Measurements from ENCODE around the gene RABGAP1. TPM values are rescaled to one million over a fixed set of nuclear protein-coding genes. Genes with fewer than 3 reads are reported as not detected.

Gene RABGAP1
- total RNA-seq, 3 donors from 2014 or later = 54.5 to 130 (median 55.9) TPM

DNA sequence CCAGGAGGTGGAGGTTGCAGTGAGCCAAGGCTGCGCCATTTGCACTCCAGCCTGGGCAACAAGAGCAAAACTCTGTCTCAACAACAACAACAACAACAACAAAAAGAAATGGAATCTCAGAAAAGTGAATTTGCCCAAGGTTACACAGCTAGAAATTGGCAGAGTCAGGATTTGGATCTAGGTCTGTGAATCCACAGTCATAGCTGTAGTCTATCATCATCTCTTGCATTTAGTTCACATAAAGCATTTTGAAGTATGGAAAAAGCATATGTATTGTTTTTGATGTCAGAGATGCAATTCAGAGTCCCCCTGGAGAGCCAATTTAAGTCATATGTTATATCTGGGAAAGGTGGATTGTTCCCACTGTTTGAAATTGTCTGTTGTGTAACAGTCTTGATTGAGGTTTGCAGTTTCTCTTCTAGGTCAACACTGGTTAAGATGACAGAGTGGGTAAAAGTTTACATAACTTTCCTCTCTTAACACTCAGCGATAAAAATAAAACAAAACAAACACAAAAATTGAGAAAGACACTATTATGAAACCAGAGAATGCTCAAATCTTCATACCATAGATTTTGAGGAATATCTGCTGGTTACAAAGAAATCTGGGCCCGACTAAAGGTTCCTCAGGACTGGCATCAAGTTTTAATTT lies 71.2 kb downstream of the RABGAP1 start:
- Histone ChIP-seq H3K36me3 (ENCODE audit: low read depth) (no peaks in the 10 kb centered on the region), H3K9me3 (no peaks in the 10 kb centered on the region), H3K4me3 (no peak overlapping the region), H3K4me1 (ENCODE audit: low read depth) (no peaks in the 10 kb centered on the region)
- TF ChIP-seq CTCF (IDR thresholded peaks at IDR 0.05) = no peak
- intact Hi-C loops (cut with DNase I, micrococcal nuclease) = no loop called here
- DNase-seq = no peak
- no peak for ATAC-seq

DNA sequence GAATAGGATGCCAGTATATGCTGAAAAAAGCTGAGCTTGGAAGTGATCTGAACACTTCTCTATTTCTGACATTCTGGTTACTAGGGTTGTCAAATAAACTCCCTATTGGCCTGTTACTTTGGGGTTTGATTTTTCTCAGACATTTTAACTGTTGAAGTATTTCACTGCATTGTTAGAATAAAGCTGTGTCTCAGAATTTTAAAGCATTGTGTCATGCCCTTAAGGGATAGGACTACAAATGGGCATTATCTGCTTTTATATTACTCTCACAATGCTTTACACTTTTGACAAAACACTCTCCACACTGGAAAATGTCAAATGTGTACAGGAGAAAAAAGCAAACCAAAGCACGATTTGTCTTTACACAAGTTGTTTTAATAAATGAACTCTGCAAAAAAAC lies 75.8 kb downstream of the RABGAP1 start:
- no peak for ATAC-seq
- no peaks in the 10 kb centered on the region for H3K4me1 ChIP-seq (ENCODE audit: low read depth)
- no peak overlapping the region for H3K4me3 ChIP-seq
- TF ChIP-seq CTCF (IDR thresholded peaks at IDR 0.05) = no peak
- no peaks in the 10 kb centered on the region for H3K36me3 ChIP-seq (ENCODE audit: low read depth)
- H3K9me3 ChIP-seq = no peaks in the 10 kb centered on the region
- DNase-seq = no peak
- intact Hi-C loops (cut with DNase I, micrococcal nuclease) = no loop called here

- ATAC-seq (no peak), DNase-seq (no peak)
- Histone ChIP-seq H3K9me3 (no peaks in the 10 kb centered on the region), H3K4me3 (no peak overlapping the region), H3K4me1 (ENCODE audit: low read depth) (no peaks in the 10 kb centered on the region), H3K36me3 (ENCODE audit: low read depth) (no peaks in the 10 kb centered on the region)
- no peak for TF ChIP-seq CTCF (IDR thresholded peaks at IDR 0.05)
- intact Hi-C loops (cut with DNase I, micrococcal nuclease) = no loop called here
Measured at GRCh38 chr9:123020796-123021195, 80.0 kb downstream of the RABGAP1 start.

DNA sequence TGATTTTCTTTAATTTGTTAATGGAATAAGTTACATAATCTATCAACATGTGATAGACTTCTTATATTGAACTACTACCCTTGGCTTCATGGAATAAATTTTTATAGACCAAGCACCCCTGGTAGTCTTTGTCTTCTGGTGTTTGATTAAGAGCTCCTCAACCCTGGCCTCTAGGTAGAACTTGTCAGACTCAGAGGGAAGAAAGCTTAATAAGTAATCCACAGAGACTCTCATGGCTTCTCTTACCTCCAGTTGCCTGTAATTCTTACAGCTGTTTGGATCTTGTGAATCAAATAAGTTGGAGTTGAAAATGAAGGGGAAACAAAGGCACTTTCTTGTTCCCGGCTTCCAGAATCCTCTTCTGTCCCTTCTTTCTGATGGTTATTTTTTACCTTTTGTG lies 85.6 kb downstream of the RABGAP1 start:
- no peak for TF ChIP-seq CTCF (IDR thresholded peaks at IDR 0.05)
- H3K4me1 ChIP-seq (ENCODE audit: low read depth) = no peaks in the 10 kb centered on the region
- DNase-seq (no peak), ATAC-seq (no peak)
- intact Hi-C loops (cut with DNase I, micrococcal nuclease) = no loop called here
- H3K4me3 ChIP-seq = no peak overlapping the region
- no peaks in the 10 kb centered on the region for H3K9me3 ChIP-seq
- H3K36me3 ChIP-seq (ENCODE audit: low read depth) = no peaks in the 10 kb centered on the region

GRCh38 chr9:123027517-123027916 lies 86.7 kb downstream of the RABGAP1 start:
- no peak for TF ChIP-seq CTCF (IDR thresholded peaks at IDR 0.05)
- no peaks in the 10 kb centered on the region for H3K36me3 ChIP-seq (ENCODE audit: low read depth)
- intact Hi-C loops (cut with DNase I, micrococcal nuclease) = no loop called here
- H3K4me3 ChIP-seq = no peak overlapping the region
- ATAC-seq (no peak), DNase-seq (no peak)
- H3K4me1 ChIP-seq (ENCODE audit: low read depth) = no peaks in the 10 kb centered on the region
- H3K9me3 ChIP-seq = no peaks in the 10 kb centered on the region

GRCh38 chr9:123028136-123028535 lies 87.3 kb downstream of the RABGAP1 start:
- ATAC-seq (peak; percentile 35), DNase-seq (no peak)
- no peak for TF ChIP-seq CTCF (IDR thresholded peaks at IDR 0.05)
- H3K9me3 ChIP-seq = no peaks in the 10 kb centered on the region
- intact Hi-C loops (cut with DNase I, micrococcal nuclease) = no loop called here
- no peak overlapping the region for H3K4me3 ChIP-seq
- H3K36me3 ChIP-seq (ENCODE audit: low read depth) = no peaks in the 10 kb centered on the region
- H3K4me1 ChIP-seq (ENCODE audit: low read depth) = no peaks in the 10 kb centered on the region

Data from mucosa of descending colon (tissue), 3 donors.